VCaP (cell line): ENCODE measurements around the gene CDK7.

ENCODE experiments used
- H3K27ac ChIP-seq: fragments of 450-650 bp; 2 replicates; pipeline ENCODE4 v1.5.1; 2017
- CTCF ChIP-seq: fragments of 450-650 bp; conservative IDR thresholded peaks from 2 replicates; pipeline ENCODE4 v1.5.1; 2017; ENCODE audit warnings: mild to moderate bottlenecking, moderate library complexity

CDK7 gene

GRCh38 chr5:69295088-69295754 is 60.5 kb downstream of the CDK7 start:
- no peak overlapping the region for H3K27ac ChIP-seq
- TF ChIP-seq CTCF = no peak

- TF ChIP-seq CTCF = no peak
- no peak overlapping the region for H3K27ac ChIP-seq
Observed at GRCh38 chr5:69299625-69300024, 64.9 kb downstream of the CDK7 start.

GRCh38 chr5:69300537-69301203 is 66.0 kb downstream of the CDK7 start:
- no peak for TF ChIP-seq CTCF
- H3K27ac ChIP-seq = no peak overlapping the region

GRCh38 chr5:69305512-69305911 is 70.8 kb downstream of the CDK7 start:
- H3K27ac ChIP-seq = no peak overlapping the region
- no peak for TF ChIP-seq CTCF

- TF ChIP-seq CTCF = no peak
- no peak overlapping the region for H3K27ac ChIP-seq
Observed at GRCh38 chr5:69308046-69308553, 73.4 kb downstream of the CDK7 start.

- no peak overlapping the region for H3K27ac ChIP-seq
- TF ChIP-seq CTCF = no peak
Observed at GRCh38 chr5:69309380-69309779, 74.7 kb downstream of the CDK7 start.

GRCh38 chr5:69312459-69313160 is 77.9 kb downstream of the CDK7 start:
- H3K27ac ChIP-seq = no peak overlapping the region
- no peak for TF ChIP-seq CTCF
